Measurements from ENCODE around the gene UNC45A. TPM values are rescaled to one million over a fixed set of nuclear protein-coding genes. Genes with fewer than 3 reads are reported as not detected.
A peak's percentile ranks its signal among the peaks of the same experiment; 100 is the strongest.

The UNC45A gene
- total RNA-seq, 1 donor from 2014 or later: 65.1 TPM

DNA sequence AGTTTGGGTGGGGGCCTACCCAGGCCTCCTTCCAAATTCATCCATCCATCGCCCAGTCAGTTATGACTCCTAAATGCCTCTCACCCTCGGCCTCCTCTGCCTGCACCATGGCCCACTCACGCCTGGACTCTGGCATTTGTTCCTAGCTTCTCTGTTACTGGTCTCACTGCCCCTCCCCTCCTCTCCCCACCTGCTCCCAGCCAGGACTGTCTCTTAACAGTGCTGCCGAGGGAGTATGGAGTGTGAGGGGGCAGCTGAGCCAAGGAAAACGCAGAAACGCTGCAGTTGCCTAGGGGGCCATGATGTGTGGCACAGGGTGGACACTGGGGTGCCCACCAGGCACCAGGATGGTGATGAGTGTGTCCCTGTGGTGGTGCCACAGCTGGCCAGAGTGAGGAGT is 22.7 kb downstream of the UNC45A start:
- Mint-ChIP-seq H3K36me3 (ENCODE audit: unreplicated experiment) (no peaks in the 10 kb centered on the region), H3K9me3 (ENCODE audit: unreplicated experiment) (peaks cover 6% of the 10 kb centered on the region), H3K27me3 (ENCODE audit: unreplicated experiment) (peaks cover 9% of the 10 kb centered on the region), H3K4me1 (ENCODE audit: low read depth, unreplicated experiment) (peaks cover 3% of the 10 kb centered on the region), H3K27ac (ENCODE audit: unreplicated experiment) (no peak overlapping the region), H3K4me3 (ENCODE audit: unreplicated experiment) (peak overlapping the region; percentile 88)
- TF ChIP-seq, protein P1, sequence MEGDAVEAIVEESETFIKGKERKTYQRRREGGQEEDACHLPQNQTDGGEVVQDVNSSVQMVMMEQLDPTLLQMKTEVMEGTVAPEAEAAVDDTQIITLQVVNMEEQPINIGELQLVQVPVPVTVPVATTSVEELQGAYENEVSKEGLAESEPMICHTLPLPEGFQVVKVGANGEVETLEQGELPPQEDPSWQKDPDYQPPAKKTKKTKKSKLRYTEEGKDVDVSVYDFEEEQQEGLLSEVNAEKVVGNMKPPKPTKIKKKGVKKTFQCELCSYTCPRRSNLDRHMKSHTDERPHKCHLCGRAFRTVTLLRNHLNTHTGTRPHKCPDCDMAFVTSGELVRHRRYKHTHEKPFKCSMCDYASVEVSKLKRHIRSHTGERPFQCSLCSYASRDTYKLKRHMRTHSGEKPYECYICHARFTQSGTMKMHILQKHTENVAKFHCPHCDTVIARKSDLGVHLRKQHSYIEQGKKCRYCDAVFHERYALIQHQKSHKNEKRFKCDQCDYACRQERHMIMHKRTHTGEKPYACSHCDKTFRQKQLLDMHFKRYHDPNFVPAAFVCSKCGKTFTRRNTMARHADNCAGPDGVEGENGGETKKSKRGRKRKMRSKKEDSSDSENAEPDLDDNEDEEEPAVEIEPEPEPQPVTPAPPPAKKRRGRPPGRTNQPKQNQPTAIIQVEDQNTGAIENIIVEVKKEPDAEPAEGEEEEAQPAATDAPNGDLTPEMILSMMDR (IDR thresholded peaks at IDR 0.05; ENCODE audit: partially characterized antibody, unreplicated experiment): no peak
- DNase-seq: no peak

GRCh38 chr15:90959028-90959595 is 24.0 kb downstream of the UNC45A start:
- H3K27ac Mint-ChIP-seq (ENCODE audit: unreplicated experiment): no peak overlapping the region
- no peaks in the 10 kb centered on the region for H3K36me3 Mint-ChIP-seq (ENCODE audit: unreplicated experiment)
- TF ChIP-seq, protein P1 (IDR thresholded peaks at IDR 0.05; ENCODE audit: partially characterized antibody, unreplicated experiment): no peak
- DNase-seq: no peak
- H3K9me3 Mint-ChIP-seq (ENCODE audit: unreplicated experiment): peaks cover 3% of the 10 kb centered on the region
- peaks cover 7% of the 10 kb centered on the region for H3K27me3 Mint-ChIP-seq (ENCODE audit: unreplicated experiment)
- H3K4me1 Mint-ChIP-seq (ENCODE audit: low read depth, unreplicated experiment): peaks cover 3% of the 10 kb centered on the region
- H3K4me3 Mint-ChIP-seq (ENCODE audit: unreplicated experiment): no peak overlapping the region

- Mint-ChIP-seq H3K36me3 (ENCODE audit: unreplicated experiment) (no peaks in the 10 kb centered on the region), H3K27ac (ENCODE audit: unreplicated experiment) (no peak overlapping the region)
- TF ChIP-seq, protein P1 (IDR thresholded peaks at IDR 0.05; ENCODE audit: partially characterized antibody, unreplicated experiment): no peak
These were observed 24.8 kb downstream of the UNC45A start for GRCh38 chr15:90959894-90960293.

DNA sequence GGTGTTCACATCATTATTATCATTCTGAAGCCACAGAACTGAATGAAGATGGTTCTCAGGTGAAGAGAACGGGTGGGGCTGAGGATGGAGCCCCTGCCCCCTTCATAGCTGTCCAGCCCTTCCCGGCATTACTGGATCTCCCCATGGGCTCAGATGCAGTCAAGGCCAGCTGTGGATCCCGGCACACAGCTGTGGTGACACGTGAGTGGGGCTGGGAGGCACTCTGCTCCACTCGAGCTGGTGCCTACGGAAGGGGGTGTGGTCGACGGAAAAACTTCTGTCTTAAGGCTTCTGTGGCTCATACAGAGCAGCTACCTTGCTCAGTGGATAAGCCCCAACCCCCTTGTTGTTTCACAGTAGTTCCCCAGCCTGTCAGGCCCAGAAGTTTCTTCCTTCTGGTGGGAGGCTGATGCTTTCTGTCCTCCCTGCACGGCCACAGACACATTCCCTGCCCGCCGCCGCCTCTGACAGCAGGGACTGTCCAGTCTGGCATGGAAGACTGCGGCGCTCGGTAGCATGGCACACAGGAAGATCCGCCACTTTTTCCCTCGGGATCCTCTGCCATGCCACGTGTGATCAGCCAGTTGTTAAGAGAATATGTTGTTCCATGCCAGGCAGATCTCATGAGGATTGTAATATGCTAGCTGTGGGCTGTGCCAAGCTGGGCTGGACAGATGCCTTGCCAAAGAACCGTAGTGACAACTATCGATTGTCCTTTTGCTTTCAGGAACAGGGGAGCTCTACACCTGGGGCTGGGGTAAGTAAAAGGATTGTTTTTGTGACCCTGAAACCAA is 25.4 kb downstream of the UNC45A start:
- Mint-ChIP-seq H3K27ac (ENCODE audit: unreplicated experiment) (no peak overlapping the region), H3K36me3 (ENCODE audit: unreplicated experiment) (no peaks in the 10 kb centered on the region), H3K4me1 (ENCODE audit: low read depth, unreplicated experiment) (peaks cover 3% of the 10 kb centered on the region), H3K4me3 (ENCODE audit: unreplicated experiment) (no peak overlapping the region), H3K27me3 (ENCODE audit: unreplicated experiment) (peaks cover 7% of the 10 kb centered on the region), H3K9me3 (ENCODE audit: unreplicated experiment) (peaks cover 3% of the 10 kb centered on the region)
- DNase-seq: no peak
- TF ChIP-seq, protein P1 (IDR thresholded peaks at IDR 0.05; ENCODE audit: partially characterized antibody, unreplicated experiment): no peak

More at GRCh38 chr15:90959894-90960293, 24.8 kb downstream of the UNC45A start:
- Mint-ChIP-seq H3K9me3 (ENCODE audit: unreplicated experiment) (peaks cover 3% of the 10 kb centered on the region), H3K4me1 (ENCODE audit: low read depth, unreplicated experiment) (peaks cover 3% of the 10 kb centered on the region), H3K27me3 (ENCODE audit: unreplicated experiment) (peaks cover 7% of the 10 kb centered on the region), H3K4me3 (ENCODE audit: unreplicated experiment) (no peak overlapping the region)
- no peak for DNase-seq

DNA sequence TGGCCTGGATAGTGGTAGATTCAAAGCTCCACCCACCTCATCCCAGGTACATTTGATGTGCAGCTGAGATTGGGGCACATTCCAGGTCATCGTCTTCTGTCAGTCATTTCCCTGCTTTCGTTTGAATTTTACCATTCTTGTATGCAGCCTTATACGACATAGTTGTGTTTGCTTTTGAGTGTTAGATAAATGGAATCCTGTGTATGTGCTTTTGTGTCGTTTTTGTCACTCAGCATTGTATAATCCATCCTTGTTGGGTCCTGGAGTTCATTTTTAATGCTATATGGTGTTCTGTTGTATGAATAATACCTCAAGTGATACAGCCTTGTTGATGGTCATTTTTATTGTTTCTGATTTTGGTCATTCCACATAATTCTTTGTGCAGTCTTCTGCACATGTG is 26.9 kb downstream of the UNC45A start:
- Mint-ChIP-seq H3K27ac (ENCODE audit: unreplicated experiment) (no peak overlapping the region), H3K27me3 (ENCODE audit: unreplicated experiment) (peaks cover 5% of the 10 kb centered on the region), H3K4me1 (ENCODE audit: low read depth, unreplicated experiment) (no peaks in the 10 kb centered on the region), H3K4me3 (ENCODE audit: unreplicated experiment) (no peak overlapping the region), H3K9me3 (ENCODE audit: unreplicated experiment) (peaks cover 3% of the 10 kb centered on the region), H3K36me3 (ENCODE audit: unreplicated experiment) (no peaks in the 10 kb centered on the region)
- TF ChIP-seq, protein P1 (IDR thresholded peaks at IDR 0.05; ENCODE audit: partially characterized antibody, unreplicated experiment): no peak
- no peak for DNase-seq
